ENCODE measurements around the gene UGT1A7. TPM values are rescaled to one million over a fixed set of nuclear protein-coding genes. Genes with fewer than 3 reads are reported as not detected.
"Not testable (repeated sequence)": the region's sequence is repeated elsewhere in the genome, so short reads cannot be mapped to it uniquely, and the experiment has no call there.

UGT1A7 gene
- polyA plus RNA-seq, 3 donors, result not detected

DNA sequence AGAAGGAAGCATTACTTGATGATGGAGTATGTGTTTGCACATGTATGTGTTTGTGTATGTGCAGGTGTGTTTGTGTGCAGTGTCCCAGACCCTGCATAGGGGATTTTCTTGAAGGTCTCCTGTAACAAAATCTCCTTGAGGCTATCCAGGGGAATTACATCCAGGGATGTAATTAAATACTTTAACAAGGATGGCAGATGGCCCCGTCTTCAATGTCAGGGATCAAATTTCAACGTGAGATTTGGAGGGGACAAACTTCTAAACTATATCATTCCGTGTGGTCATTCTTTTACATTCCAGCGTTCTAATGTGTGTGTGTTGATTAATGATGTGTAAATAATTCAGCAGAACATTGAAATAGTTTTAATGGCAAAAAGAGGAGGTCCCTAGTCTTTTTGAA lies 6.7 kb upstream of the UGT1A7 start:
- 16 to 51% (median 49%) methylated on average over 4 of the region's 4 CpGs for WGBS, 3 donors
- no peak overlapping the region for H3K27ac ChIP-seq (ENCODE audit: low read depth, low read length)

DNA sequence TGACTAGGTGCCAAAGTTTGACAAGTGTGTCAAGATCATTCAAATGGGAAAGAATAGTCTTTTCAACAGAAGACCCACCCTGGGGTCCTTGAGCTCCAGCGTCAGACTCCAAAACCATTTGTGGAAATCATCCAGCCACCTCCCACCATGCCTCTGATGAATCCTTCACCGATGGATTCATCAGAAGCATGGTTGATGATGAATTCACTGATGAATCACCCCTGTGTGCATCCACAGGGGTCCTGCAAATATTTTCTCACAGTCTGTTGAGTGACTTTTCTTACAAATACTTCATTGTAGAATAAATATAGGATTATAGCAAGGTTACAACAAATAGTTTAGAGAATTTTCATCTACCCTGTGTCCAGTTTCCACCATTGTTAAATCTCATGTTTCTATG lies 5.7 kb upstream of the UGT1A7 start:
- 82 to 88% (median 87%) methylated on average over 2 of the region's 2 CpGs for WGBS, 3 donors

DNA sequence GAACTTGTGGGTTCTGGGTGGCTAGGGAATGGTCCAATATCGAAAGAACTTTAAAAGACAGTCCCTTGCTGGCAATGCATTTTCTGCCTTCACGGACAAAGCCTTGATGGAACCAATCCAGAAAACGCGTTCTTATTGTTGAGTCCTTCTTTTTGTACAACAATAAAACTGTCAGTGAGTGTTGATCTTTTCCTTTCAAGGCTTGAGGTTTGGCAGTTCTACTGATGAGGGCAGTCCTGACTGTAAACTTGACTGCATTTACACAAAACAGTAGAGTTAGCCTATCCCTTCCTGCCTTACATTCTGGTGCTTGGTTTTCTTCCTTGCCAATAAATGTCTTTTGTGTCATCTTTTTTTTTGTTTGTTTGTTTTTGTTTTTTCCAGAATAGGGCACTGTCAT lies 2.5 kb upstream of the UGT1A7 start:
- no peak overlapping the region for H3K27ac ChIP-seq (ENCODE audit: low read depth, low read length)
- WGBS, 3 donors, result 50 to 80% (median 74%) methylated on average over 4 of the region's 4 CpGs

More for the DNA sequence above, 5.7 kb upstream of the UGT1A7 start:
- H3K27ac ChIP-seq (ENCODE audit: low read depth, low read length), result no peak overlapping the region

DNA sequence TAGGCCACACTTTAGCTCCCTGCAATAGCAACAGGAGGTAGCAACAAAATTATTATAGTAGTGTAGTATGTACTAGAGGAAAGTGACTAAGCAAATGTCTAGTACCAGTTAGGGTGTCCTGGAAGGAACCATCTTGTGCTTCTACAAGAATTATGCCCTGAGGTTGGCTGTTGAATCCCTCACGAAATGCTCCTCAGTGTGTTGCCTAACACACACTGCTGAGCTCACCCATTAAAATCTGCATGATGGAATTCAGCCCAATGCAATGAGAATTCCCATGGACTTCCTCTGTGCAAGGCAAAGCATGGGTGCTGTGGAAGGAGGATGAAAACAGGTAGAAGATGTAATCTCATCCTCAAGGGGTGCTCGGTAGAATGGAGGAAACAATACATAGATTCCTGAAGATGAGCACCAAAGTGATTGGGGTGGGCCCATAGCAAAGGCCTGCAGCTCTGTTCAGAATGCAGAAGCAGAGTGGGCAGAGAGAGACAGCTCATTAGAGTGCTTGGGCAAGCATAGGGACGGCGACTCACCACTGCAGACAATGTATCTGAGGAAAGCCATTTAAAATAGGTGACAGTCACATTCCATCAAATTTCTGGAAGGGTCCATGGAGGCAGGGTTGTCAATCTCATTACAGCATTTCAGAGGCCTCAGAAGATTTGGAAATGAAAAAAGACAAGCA lies 1.2 kb upstream of the UGT1A7 start:
- no peak overlapping the region for H3K27ac ChIP-seq (ENCODE audit: low read depth, low read length)
- WGBS, 3 donors, result 69 to 89% (median 84%) methylated on average over 4 of the region's 4 CpGs

DNA sequence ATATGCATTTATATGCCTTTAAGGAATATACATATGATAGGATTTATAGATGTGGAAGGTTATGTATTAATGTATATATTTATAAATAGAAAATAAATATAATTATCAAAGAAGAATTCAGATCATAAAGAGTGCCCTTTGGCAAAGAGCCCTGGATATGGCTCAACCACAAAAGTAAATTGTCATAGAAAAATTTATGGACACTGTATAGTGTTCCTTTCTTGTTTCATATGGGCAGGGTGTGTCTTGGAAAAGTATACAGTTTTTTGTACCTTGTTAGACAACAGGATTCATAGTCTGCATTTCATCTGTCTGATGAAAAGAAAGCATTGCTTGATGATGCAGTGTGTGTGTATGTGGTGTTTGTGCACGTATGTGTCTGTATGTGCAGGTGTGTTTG lies 2.9 kb downstream of the UGT1A7 start:
- no peak overlapping the region for H3K27ac ChIP-seq (ENCODE audit: low read depth, low read length)
- 53 to 80% (median 76%) methylated on average over 1 of the region's 1 CpG for WGBS, 3 donors

DNA sequence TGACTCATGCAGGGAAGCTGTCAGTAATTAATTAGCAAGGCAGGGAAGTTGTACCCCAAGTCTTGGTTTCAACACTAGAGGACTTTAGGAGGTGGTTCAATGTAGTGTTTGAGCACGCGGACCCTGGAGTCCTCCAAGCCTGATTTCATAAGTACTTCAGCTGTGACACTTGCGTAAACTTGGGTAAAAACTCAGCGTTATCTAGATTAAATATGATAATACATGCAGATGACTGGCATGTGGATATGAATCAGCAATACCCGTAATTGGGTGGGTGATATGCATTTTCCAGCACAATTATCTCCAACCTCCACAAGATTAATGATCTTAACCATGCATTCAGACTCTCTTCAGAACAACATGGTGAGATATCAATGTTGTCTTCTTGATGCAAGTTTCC lies 5.2 kb downstream of the UGT1A7 start:
- 72 to 77% (median 76%) methylated on average over 5 of the region's 5 CpGs for WGBS, 3 donors
- H3K27ac ChIP-seq (ENCODE audit: low read depth, low read length), result no peak overlapping the region

DNA sequence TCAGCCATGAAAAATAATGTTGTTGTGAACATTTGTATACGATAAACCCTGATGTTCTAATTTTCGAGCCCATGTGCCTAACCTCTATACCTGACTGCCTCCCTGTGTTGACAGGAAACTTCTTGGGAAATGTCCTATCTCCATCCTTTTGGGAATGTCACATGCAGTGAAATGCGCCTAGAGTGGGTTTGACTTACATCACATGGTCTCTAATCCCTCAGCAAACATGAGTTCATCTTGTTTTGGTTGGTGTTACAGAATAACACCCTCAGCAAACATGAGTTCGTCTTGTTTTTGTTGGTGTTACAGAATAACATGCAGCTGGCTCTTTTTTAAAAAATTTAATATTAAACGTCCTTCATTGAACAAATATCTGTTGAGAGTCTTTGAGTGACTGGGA lies 6.6 kb downstream of the UGT1A7 start:
- no peak overlapping the region for H3K27ac ChIP-seq (ENCODE audit: low read depth, low read length)
- 71 to 88% (median 87%) methylated on average over 5 of the region's 5 CpGs for WGBS, 3 donors

DNA sequence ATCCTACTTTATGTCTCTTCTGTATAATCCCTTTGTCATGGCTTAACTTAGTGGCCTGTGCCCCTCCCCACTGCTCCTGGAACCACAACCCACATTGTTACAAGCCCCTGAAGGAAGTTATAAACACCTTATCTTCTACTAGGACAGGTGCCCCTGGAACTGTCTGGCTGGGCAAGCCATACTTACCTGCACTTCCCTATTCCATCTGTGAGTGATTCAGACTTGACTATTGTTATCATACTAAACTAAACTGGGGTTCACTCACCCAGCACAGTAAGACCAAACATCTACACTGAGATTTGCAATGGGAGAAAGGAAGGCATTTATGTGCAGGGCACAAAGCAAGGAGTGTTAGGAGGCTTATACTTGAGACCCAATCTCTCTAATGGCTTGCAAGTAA lies 7.3 kb downstream of the UGT1A7 start:
- H3K27ac ChIP-seq (ENCODE audit: low read depth, low read length), result no peak overlapping the region

DNA sequence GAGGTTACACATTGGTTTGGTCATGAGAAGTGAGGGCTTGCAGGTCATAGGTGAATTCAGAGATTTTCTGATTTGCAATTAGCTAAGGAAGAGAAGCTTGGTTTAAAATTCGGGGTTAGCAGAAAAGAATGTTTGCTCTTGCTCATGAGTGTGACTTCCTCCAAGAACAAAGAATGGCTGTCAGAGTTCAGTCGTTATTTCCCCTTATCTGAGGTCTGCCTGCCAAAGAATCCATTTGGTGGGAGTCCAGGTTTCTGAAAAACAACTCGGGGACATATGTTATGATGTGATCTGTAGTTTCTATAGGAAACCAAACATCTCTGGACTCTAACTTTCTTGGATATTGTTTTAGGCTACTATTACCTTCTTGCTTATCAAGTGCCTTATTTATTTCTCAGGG lies 7.8 kb downstream of the UGT1A7 start:
- WGBS, 3 donors, result 2 to 6% (median 5%) methylated on average over 3 of the region's 3 CpGs

DNA sequence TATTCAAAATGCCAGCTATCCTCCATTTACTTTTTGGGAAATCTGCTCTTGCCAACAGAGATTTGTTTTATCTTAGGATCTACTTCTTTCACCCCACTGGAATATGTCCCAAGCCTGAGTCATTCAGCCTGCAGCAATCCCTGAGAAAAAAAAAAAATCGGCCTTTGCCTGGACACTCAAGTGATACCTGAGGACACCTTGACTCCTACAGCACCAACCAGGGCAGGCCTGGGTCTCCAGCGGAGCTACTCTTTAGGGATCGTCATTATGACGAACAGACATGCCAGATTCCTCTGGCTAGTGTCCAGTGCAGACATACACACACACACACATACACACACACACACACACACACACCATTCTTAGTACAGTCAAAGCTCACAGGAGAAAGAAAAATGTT lies 8.7 kb downstream of the UGT1A7 start:
- WGBS, 3 donors, result 67 to 76% (median 69%) methylated on average over 4 of the region's 4 CpGs
- H3K27ac ChIP-seq (ENCODE audit: low read depth, low read length), result no peak overlapping the region

More for the DNA sequence above, 7.8 kb downstream of the UGT1A7 start:
- H3K27ac ChIP-seq (ENCODE audit: low read depth, low read length), result no peak overlapping the region

DNA sequence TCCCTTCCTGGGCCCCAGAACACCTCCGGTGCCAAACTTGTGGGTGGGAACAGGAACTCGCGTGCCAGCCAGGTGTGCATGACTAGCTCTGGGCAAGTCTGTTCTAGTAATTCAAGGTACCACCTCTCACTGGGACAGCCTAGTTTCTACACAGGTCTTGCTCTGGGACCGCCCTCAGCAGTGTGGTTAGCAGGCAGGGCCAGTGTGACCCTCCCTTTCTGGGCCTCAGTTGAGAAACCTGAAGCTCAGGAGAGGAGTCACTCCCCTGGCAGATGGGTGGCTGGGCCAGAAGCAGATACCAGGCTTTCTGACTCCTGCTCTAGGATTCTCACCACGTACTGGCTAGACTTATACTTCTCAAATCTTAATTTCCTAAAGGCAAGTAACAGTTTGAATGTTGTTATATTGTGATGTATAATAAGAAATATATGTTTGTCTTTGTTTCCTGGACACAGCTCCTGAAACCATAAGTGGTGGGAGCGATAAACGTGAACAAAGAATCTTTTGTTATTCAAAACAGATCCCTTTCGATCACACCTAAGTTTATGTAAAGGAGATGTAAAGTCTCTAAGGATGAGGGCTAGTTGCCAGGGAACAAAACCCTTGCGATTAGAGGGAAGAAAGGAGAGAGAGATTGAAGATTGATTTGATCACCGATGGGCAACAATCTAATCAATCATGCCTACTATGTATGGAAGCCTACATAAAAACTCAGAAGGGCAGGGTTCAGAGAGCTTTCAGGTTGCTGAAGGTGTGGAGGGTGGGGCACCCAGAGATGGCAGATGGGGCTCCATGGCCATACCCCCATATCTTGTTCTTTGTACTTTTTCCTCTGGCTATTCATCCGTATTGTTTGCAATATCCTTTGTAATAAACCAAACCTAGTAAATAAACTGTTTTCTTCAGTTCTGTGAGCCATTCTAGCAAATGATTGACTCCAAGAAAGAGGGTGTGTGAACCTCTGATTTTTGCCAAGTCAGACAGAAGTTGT lies 10.0 kb downstream of the UGT1A7 start:
- H3K27ac ChIP-seq (ENCODE audit: low read depth, low read length), result no peak overlapping the region
- WGBS, 3 donors, result 80 to 87% (median 84%) methylated on average over 11 of the region's 11 CpGs

DNA sequence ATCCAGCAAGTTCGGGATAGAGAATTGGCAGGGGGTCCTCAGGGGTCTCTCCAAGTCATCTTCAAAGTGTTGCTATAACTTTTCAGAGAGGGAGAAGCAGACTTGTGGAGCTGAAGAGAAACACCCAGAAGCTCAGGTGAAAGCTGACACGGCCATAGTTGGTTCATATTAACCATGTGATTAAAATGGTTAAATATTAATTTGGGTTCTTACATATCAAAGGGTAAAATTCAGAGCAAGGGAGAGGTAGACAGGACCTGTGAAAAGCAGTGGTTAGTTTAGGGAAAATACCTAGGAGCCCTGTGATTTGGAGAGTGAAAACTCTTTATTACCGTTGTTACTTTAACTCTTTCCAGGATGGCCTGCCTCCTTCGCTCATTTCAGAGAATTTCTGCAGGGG lies 10.9 kb downstream of the UGT1A7 start, which contains the start of gene UGT1A6:
Gene UGT1A6 (plus strand): TSS at position 243 of the 400 bp plus-strand sequence. CDS start 115 bp downstream, at position 358.
- no peak within 1 kb of the TSS for H3K27ac ChIP-seq (ENCODE audit: low read depth, low read length)
- 51 to 90% (median 86%) methylated on average over 4 of the region's 4 CpGs for WGBS, 3 donors

DNA sequence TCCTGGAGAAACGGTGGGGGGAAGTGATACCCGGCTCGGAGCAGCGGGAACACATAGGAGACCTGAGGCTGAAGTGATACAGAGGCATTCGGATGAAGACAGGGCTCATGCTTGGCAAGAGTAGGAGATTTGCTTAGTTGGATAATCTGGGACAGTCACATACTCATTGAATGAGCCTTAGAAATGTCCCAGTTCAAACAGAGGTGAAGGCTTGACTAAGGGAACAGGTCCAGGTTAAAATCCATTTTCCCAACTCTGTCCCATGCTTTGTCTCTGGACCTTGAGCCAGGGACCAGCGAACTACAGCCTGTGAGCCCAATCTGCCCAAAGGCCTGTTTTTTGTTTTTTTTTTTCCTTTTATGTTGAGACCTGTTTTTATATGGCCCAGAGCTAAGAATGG lies 12.3 kb downstream of the UGT1A7 start:
- H3K27ac ChIP-seq (ENCODE audit: low read depth, low read length), result no peak overlapping the region
- 60 to 84% (median 75%) methylated on average over 6 of the region's 6 CpGs for WGBS, 3 donors

DNA sequence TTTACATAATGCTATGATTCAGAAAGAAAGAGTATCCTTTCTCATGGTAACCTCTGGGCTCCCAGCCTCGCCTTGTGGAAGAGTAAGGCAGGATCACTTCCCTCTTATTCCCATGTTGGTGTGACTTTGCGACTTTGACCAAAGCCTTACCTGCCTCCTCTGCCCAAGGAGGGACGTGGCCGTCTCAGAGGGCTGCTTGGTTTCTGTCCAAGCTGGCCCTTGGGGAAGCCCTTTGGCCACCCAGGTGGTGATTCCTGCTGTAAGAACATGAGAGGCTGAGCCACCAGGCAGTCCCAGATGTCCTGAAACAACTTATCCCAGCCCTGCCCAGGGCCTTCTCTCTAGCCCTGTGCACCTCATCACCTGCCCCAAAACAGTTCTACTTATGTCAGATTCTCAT lies 17.0 kb downstream of the UGT1A7 start:
- WGBS, 3 donors, result 75 to 91% (median 77%) methylated on average over 4 of the region's 4 CpGs
- H3K27ac ChIP-seq (ENCODE audit: low read depth, low read length), result no peak overlapping the region

DNA sequence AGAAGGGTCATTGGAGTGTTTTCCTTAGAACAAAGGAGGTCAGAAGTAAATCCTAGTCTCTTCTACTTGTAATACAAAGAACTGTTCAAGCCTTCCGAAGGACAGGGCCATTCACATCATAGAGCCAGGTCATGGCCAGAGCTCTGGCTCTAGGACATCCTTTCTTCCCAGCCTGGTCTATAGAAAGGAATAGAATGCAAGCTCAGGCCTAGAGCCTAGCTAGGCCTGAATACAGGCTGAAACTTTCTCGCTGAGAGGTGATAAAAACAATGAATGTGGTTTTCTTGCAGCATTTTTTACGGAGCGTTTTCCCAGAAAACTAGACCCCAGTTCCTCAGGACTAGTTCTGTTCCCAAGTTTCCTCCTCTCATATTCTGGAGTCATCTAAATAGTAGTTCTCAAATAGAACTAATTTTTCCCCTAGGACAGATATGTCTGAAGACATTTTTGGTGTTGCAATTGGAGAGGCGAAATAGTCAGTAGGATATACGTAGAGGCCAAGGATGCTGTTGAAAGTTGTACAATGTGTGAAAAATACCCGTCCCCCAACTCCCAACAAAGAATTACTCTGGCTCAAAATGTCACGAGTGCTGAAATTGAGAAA lies 17.8 kb downstream of the UGT1A7 start:
- no peak overlapping the region for H3K27ac ChIP-seq (ENCODE audit: low read depth, low read length)
- 79 to 91% (median 87%) methylated on average over 8 of the region's 8 CpGs for WGBS, 3 donors

DNA sequence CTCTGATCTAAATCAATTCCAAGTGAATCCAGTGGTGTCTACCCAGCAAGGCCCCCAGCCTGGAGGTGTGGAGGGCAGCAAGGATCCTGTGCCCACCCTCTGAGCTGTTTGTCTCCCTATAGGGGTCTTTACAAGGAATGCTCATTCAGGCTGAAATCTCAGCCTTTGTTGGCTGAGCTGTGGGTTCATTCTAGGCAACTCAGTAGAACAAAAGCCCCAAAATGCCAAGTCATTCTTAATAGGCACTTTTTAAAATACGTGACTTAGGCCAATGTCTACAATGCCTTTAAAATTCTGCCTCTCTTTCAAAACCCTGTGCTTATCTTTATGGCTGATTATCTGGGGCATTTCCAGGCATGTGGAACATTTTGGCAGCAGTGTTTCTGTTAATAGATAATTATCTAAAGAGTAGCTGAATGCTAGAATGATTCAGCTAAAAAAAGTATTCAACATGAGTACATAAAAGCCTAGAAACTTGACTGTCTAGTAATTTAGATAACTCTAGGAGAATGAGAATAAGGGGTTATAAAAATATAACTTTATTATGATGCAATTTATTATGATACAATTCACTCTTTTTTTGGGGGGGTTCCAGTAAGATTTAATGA lies 18.4 kb downstream of the UGT1A7 start:
- no peak overlapping the region for H3K27ac ChIP-seq (ENCODE audit: low read depth, low read length)
- WGBS, 3 donors, result 6 to 27% (median 17%) methylated on average over 1 of the region's 1 CpG

DNA sequence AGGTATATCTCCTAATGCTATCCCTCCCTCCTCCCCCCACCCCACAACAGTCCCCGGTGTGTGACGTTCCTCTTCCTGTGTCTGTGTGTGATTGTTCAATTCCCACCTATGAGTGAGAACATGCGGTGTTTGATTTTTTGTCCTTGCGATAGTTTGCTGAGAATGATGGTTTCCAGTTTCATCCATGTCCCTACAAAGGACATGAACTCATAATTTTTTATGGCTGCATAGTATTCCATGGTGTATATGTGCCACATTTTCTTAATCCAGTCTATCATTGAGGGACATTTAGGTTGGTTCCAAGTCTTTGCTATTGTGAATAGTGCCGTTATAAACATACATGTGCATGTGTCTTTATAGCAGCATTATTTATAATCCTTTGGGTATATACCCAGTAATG lies 19.1 kb downstream of the UGT1A7 start:
- not testable (repeated sequence) for H3K27ac ChIP-seq (ENCODE audit: low read depth, low read length)
- WGBS, 3 donors, result 86 to 92% (median 90%) methylated on average over 5 of the region's 5 CpGs

DNA sequence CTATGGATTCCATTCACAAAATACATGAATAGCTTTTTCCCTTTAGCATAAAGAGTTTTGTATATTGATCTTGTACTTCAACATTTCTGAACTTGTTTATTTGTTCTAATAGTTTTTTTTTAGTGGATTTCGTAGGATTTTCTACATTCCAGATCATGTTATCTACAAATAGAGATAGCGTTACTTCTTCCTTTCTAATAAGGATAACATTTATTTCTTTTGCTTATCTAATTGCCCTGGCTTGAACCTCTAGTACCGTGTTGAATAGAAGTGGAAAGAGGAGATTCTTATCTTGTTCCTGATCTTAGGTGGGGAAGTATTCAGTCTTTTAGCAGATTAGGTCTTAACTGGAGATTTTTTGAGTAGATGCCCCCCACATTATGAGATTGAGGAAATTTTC lies 20.5 kb downstream of the UGT1A7 start:
- WGBS, 3 donors, result 41 to 53% (median 53%) methylated on average over 3 of the region's 3 CpGs
- H3K27ac ChIP-seq (ENCODE audit: low read depth, low read length), result no peak overlapping the region

Data from adipose tissue (tissue), 3 donors.